ENCODE data around the gene MAP4. TPM values are rescaled to one million over a fixed set of nuclear protein-coding genes. Genes with fewer than 3 reads are reported as not detected.
"Not testable (repeated sequence)": the region's sequence is repeated elsewhere in the genome, so short reads cannot be mapped to it uniquely, and the experiment has no call there.

The MAP4 gene
- total RNA-seq, 4 donors from 2014 or later: 55.0 to 171 (median 89.3) TPM

GRCh38 chr3:48018841-48019240 is 2.6 kb upstream of the MAP4 start:
- peaks cover 0 to 50% (median 5%) of the 10 kb centered on the region in 4 donors for H3K4me1 ChIP-seq
- H3K27ac ChIP-seq: no peak overlapping the region

GRCh38 chr3:48015431-48016180 is 610 bp downstream of the MAP4 start:
- H3K36me3 ChIP-seq: no peaks in the 10 kb centered on the region
- H3K27ac ChIP-seq: peak overlapping the region in 2 of 4 donors; percentile 50 to 65
- peaks cover 0 to 51% (median 5%) of the 10 kb centered on the region in 4 donors for H3K4me1 ChIP-seq
- H3K27me3 ChIP-seq: no peaks in the 10 kb centered on the region
- no peak for DNase-seq
- no peak overlapping the region for H3K4me3 ChIP-seq
- H3K9me3 ChIP-seq: no peaks in the 10 kb centered on the region
- TF ChIP-seq CTCF (IDR thresholded peaks at IDR 0.05) (no peak), POLR2A (IDR thresholded peaks at IDR 0.05) (no peak)

More at GRCh38 chr3:48018841-48019240, 2.6 kb upstream of the MAP4 start:
- no peaks in the 10 kb centered on the region for H3K36me3 ChIP-seq
- no peak for DNase-seq
- no peaks in the 10 kb centered on the region for H3K9me3 ChIP-seq
- TF ChIP-seq POLR2A (IDR thresholded peaks at IDR 0.05): no peak
- no peak for TF ChIP-seq CTCF (IDR thresholded peaks at IDR 0.05)
- no peak overlapping the region for H3K4me3 ChIP-seq
- no peaks in the 10 kb centered on the region for H3K27me3 ChIP-seq

GRCh38 chr3:48014358-48014757 is 1.9 kb downstream of the MAP4 start:
- Histone ChIP-seq H3K36me3 (no peaks in the 10 kb centered on the region), H3K27ac (peak overlapping the region in 2 of 4 donors; percentile 1 to 65)

GRCh38 chr3:48013288-48013980 is 2.8 kb downstream of the MAP4 start:
- no peak overlapping the region for H3K4me3 ChIP-seq
- peaks cover 0 to 51% (median 5%) of the 10 kb centered on the region in 4 donors for H3K4me1 ChIP-seq
- no peak for TF ChIP-seq POLR2A (IDR thresholded peaks at IDR 0.05)
- TF ChIP-seq CTCF (IDR thresholded peaks at IDR 0.05): no peak
- H3K36me3 ChIP-seq: no peaks in the 10 kb centered on the region
- DNase-seq: no peak
- H3K27ac ChIP-seq: peak overlapping the region in 2 of 4 donors; percentile 22 to 65
- H3K9me3 ChIP-seq: no peaks in the 10 kb centered on the region
- H3K27me3 ChIP-seq: no peaks in the 10 kb centered on the region

More at GRCh38 chr3:48014358-48014757, 1.9 kb downstream of the MAP4 start:
- Histone ChIP-seq H3K9me3 (no peaks in the 10 kb centered on the region), H3K27me3 (no peaks in the 10 kb centered on the region), H3K4me1 (peaks cover 0 to 51% (median 5%) of the 10 kb centered on the region in 4 donors), H3K4me3 (no peak overlapping the region)
- DNase-seq: no peak
- no peak for TF ChIP-seq CTCF (IDR thresholded peaks at IDR 0.05)
- no peak for TF ChIP-seq POLR2A (IDR thresholded peaks at IDR 0.05)

GRCh38 chr3:48012659-48013058 is 3.6 kb downstream of the MAP4 start:
- peak overlapping the region in 2 of 4 donors; percentile 22 to 65 for H3K27ac ChIP-seq

GRCh38 chr3:48008066-48008465 is 8.2 kb downstream of the MAP4 start:
- H3K9me3 ChIP-seq, H3K4me1 ChIP-seq, H3K27ac ChIP-seq, H3K27me3 ChIP-seq, DNase-seq, H3K36me3 ChIP-seq, H3K4me3 ChIP-seq: not testable (repeated sequence)

More at GRCh38 chr3:48012659-48013058, 3.6 kb downstream of the MAP4 start:
- peaks cover 0 to 47% (median 5%) of the 10 kb centered on the region in 4 donors for H3K4me1 ChIP-seq
- DNase-seq: no peak
- no peaks in the 10 kb centered on the region for H3K36me3 ChIP-seq
- no peaks in the 10 kb centered on the region for H3K27me3 ChIP-seq
- TF ChIP-seq POLR2A (IDR thresholded peaks at IDR 0.05) (no peak), CTCF (IDR thresholded peaks at IDR 0.05) (no peak)
- H3K4me3 ChIP-seq: no peak overlapping the region
- H3K9me3 ChIP-seq: no peaks in the 10 kb centered on the region

GRCh38 chr3:48007361-48007760 is 8.9 kb downstream of the MAP4 start:
- not testable (repeated sequence) for H3K36me3 ChIP-seq, DNase-seq

GRCh38 chr3:48006794-48007193 is 9.4 kb downstream of the MAP4 start:
- DNase-seq, H3K4me3 ChIP-seq, H3K9me3 ChIP-seq, H3K4me1 ChIP-seq, H3K27me3 ChIP-seq, H3K27ac ChIP-seq, H3K36me3 ChIP-seq: not testable (repeated sequence)

More at GRCh38 chr3:48007361-48007760, 8.9 kb downstream of the MAP4 start:
- H3K4me3 ChIP-seq, H3K27me3 ChIP-seq, H3K27ac ChIP-seq, H3K9me3 ChIP-seq, H3K4me1 ChIP-seq: not testable (repeated sequence)

Data from Peyer's patch (tissue), 4 donors.